ENCODE data around the gene IFNA13. TPM values are rescaled to one million over a fixed set of nuclear protein-coding genes. Genes with fewer than 3 reads are reported as not detected.

The IFNA13 gene
- total and polyA plus RNA-seq, 2 of the 13 experiments (the other 11 are each of a cell fraction or from before 2014, with no cell fraction given): not detected

GRCh38 chr9:21348430-21348970 is 19.4 kb downstream of the IFNA13 start:
- DNase-seq (ENCODE audit: low spot score): no peak
- H2AFZ ChIP-seq (ENCODE audit: low read length): no peak overlapping the region
- in situ Hi-C loops (cut with HindIII; ENCODE audit: extremely low pct_ligation_motif_present, low pct_unique_long_range_greater_than_20kb): no loop called here
- ChIA-PET POLR2A (no interaction called here), CTCF (ENCODE audit: low intra/inter-chr PET ratio, low total read pairs) (no interaction called here)
- H3K9ac ChIP-seq (ENCODE audit: insufficient read depth, low read depth, low read length): no peak overlapping the region
- no peaks in the 10 kb centered on the region for H3K9me3 ChIP-seq (ENCODE audit: low read length)
- no peak for TF ChIP-seq ZNF343 (CRISPR knock-in tag; IDR thresholded peaks at IDR 0.05)
- no peak for TF ChIP-seq STAG1 (CRISPR knock-in tag; IDR thresholded peaks at IDR 0.05)
- no peak for TF ChIP-seq ZNF30 (CRISPR knock-in tag; IDR thresholded peaks at IDR 0.05)
- no peak for TF ChIP-seq ZNF777 (CRISPR knock-in tag; IDR thresholded peaks at IDR 0.05)
- BruUV-seq (replicated peaks): no TSS peak
- H3K36me3 ChIP-seq (replicated peaks in 1 of 2; ENCODE audit: control insufficient read depth in 1 of 2, insufficient read depth in 2 of 2, low read length in 2 of 2): no peaks in the 10 kb centered on the region
- H3K27ac ChIP-seq (ENCODE audit: extremely low read length, insufficient read depth, low read length): no peak overlapping the region
- ATAC-seq: no peak
- intact Hi-C loops (cut with micrococcal nuclease; ENCODE audit: unreplicated experiment): no loop called here
- no peaks in the 10 kb centered on the region for H4K20me1 ChIP-seq (ENCODE audit: insufficient read depth, low read length)
- H3K79me2 ChIP-seq (ENCODE audit: insufficient read depth, low read length): no peaks in the 10 kb centered on the region
- H3K27me3 ChIP-seq (ENCODE audit: control insufficient read depth in 1 of 2, insufficient read depth in 2 of 2, low read length in 2 of 2): no peaks in the 10 kb centered on the region
- H3K4me3 ChIP-seq (replicated peaks in 1 of 3; ENCODE audit: insufficient read depth in 1 of 3, low read depth in 2 of 3, low read length in 3 of 3): no peak overlapping the region
- no peak for FAIRE-seq
- H3K4me2 ChIP-seq (ENCODE audit: low read depth, low read length): no peak overlapping the region
- H3K4me1 ChIP-seq (ENCODE audit: insufficient read depth, low read length): no peaks in the 10 kb centered on the region
- WGBS (ENCODE audit: low lambda C conversion rate): 5% methylated on average over 2 of the region's 3 CpGs

- Histone ChIP-seq H4K20me1 (ENCODE audit: insufficient read depth, low read length) (no peaks in the 10 kb centered on the region), H3K9ac (ENCODE audit: insufficient read depth, low read depth, low read length) (no peak overlapping the region), H3K4me3 (replicated peaks in 1 of 3; ENCODE audit: insufficient read depth in 1 of 3, low read depth in 2 of 3, low read length in 3 of 3) (no peak overlapping the region), H2AFZ (ENCODE audit: low read length) (no peak overlapping the region), H3K27ac (ENCODE audit: extremely low read length, insufficient read depth, low read length) (no peak overlapping the region), H3K4me1 (ENCODE audit: insufficient read depth, low read length) (0 out of 2 replicates have a peak, but pooled peaks cover 7% of the 10 kb centered on the region), H3K36me3 (replicated peaks in 1 of 2; ENCODE audit: control insufficient read depth in 1 of 2, insufficient read depth in 2 of 2, low read length in 2 of 2) (no peaks in the 10 kb centered on the region), H3K4me2 (ENCODE audit: low read depth, low read length) (no peak overlapping the region), H3K9me3 (ENCODE audit: low read length) (no peaks in the 10 kb centered on the region), H3K27me3 (ENCODE audit: control insufficient read depth in 1 of 2, insufficient read depth in 2 of 2, low read length in 2 of 2) (no peaks in the 10 kb centered on the region), H3K79me2 (ENCODE audit: insufficient read depth, low read length) (no peaks in the 10 kb centered on the region)
- BruUV-seq (replicated peaks): no TSS peak
- in situ Hi-C loops (cut with HindIII; ENCODE audit: extremely low pct_ligation_motif_present, low pct_unique_long_range_greater_than_20kb) (no loop called here), intact Hi-C loops (cut with micrococcal nuclease; ENCODE audit: unreplicated experiment) (no loop called here)
- POLR2A ChIA-PET: no interaction called here
- DNase-seq (ENCODE audit: low spot score) (no peak), ATAC-seq (no peak), FAIRE-seq (no peak)
- WGBS (ENCODE audit: low lambda C conversion rate): 20% methylated on average over 4 of the region's 4 CpGs
- CTCF ChIA-PET (ENCODE audit: low intra/inter-chr PET ratio, low total read pairs): no interaction called here
- TF ChIP-seq, protein P1, sequence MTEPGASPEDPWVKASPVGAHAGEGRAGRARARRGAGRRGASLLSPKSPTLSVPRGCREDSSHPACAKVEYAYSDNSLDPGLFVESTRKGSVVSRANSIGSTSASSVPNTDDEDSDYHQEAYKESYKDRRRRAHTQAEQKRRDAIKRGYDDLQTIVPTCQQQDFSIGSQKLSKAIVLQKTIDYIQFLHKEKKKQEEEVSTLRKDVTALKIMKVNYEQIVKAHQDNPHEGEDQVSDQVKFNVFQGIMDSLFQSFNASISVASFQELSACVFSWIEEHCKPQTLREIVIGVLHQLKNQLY (CRISPR knock-in tag; IDR thresholded peaks at IDR 0.05): no peak
- TF ChIP-seq DPF2 (CRISPR knock-in tag; IDR thresholded peaks at IDR 0.05; ENCODE audit: borderline replicate concordance, low read depth) (no peak), ZFP36L1 (CRISPR knock-in tag; IDR thresholded peaks at IDR 0.05) (no peak), HOXA5 (CRISPR knock-in tag; IDR thresholded peaks at IDR 0.05) (no peak), UBTF (CRISPR knock-in tag; IDR thresholded peaks at IDR 0.05) (no peak), NFE2 (CRISPR knock-in tag; IDR thresholded peaks at IDR 0.05) (no peak)
- TF ChIP-seq, protein P2, sequence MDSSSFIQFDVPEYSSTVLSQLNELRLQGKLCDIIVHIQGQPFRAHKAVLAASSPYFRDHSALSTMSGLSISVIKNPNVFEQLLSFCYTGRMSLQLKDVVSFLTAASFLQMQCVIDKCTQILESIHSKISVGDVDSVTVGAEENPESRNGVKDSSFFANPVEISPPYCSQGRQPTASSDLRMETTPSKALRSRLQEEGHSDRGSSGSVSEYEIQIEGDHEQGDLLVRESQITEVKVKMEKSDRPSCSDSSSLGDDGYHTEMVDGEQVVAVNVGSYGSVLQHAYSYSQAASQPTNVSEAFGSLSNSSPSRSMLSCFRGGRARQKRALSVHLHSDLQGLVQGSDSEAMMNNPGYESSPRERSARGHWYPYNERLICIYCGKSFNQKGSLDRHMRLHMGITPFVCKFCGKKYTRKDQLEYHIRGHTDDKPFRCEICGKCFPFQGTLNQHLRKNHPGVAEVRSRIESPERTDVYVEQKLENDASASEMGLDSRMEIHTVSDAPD (CRISPR knock-in tag; IDR thresholded peaks at IDR 0.05): no peak
- TF ChIP-seq, protein P3, sequence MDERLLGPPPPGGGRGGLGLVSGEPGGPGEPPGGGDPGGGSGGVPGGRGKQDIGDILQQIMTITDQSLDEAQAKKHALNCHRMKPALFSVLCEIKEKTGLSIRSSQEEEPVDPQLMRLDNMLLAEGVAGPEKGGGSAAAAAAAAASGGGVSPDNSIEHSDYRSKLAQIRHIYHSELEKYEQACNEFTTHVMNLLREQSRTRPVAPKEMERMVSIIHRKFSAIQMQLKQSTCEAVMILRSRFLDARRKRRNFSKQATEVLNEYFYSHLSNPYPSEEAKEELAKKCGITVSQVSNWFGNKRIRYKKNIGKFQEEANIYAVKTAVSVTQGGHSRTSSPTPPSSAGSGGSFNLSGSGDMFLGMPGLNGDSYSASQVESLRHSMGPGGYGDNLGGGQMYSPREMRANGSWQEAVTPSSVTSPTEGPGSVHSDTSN (CRISPR knock-in tag; IDR thresholded peaks at IDR 0.05): no peak
Observed at GRCh38 chr9:21340735-21341134, 27.1 kb downstream of the IFNA13 start.
